ENCODE measurements around the gene GATA1.
A peak's percentile ranks its signal among the peaks of the same experiment; 100 is the strongest.

GATA1 gene

GRCh38 chrX:48834383-48834709, 48.0 kb downstream of the GATA1 start:
- H3K4me1 Mint-ChIP-seq, result peaks cover 16% of the 10 kb centered on the region
- no peaks in the 10 kb centered on the region for H3K36me3 Mint-ChIP-seq (ENCODE audit: low read depth)
- ATAC-seq, result no peak

GRCh38 chrX:48835524-48836329, 49.3 kb downstream of the GATA1 start, which contains the start of gene PCSK1N:
Gene PCSK1N, minus strand, starts transcription at chrX:48835610. Its CDS starts 78 bp downstream, at chrX:48835532.
- peak; percentile 41 for DNase-seq
- peaks cover 16% of the 10 kb centered on the region for H3K4me1 Mint-ChIP-seq
- no peaks in the 10 kb centered on the region for H3K36me3 Mint-ChIP-seq (ENCODE audit: low read depth)
- no peaks in the 10 kb centered on the region for H3K9me3 Mint-ChIP-seq
- peak; percentile 73 for ATAC-seq
- H3K4me3 Mint-ChIP-seq, result peak within 1 kb of the TSS; percentile 87
- peaks cover 37% of the 10 kb centered on the region for H3K27me3 Mint-ChIP-seq
- H3K27ac Mint-ChIP-seq, result peak within 1 kb of the TSS; percentile 49

More at GRCh38 chrX:48834383-48834709, 48.0 kb downstream of the GATA1 start:
- no peaks in the 10 kb centered on the region for H3K9me3 Mint-ChIP-seq
- H3K4me3 Mint-ChIP-seq, result peak overlapping the region; percentile 87
- peaks cover 41% of the 10 kb centered on the region for H3K27me3 Mint-ChIP-seq
- H3K27ac Mint-ChIP-seq, result peak overlapping the region; percentile 49
- no peak for DNase-seq

- H3K4me1 Mint-ChIP-seq, result peaks cover 8% of the 10 kb centered on the region
- peaks cover 16% of the 10 kb centered on the region for H3K27me3 Mint-ChIP-seq
- DNase-seq, result no peak
- H3K4me3 Mint-ChIP-seq, result no peak overlapping the region
- ATAC-seq, result no peak
- H3K27ac Mint-ChIP-seq, result no peak overlapping the region
- no peaks in the 10 kb centered on the region for H3K36me3 Mint-ChIP-seq (ENCODE audit: low read depth)
- no peaks in the 10 kb centered on the region for H3K9me3 Mint-ChIP-seq
Observed at GRCh38 chrX:48839686-48840085, 53.3 kb downstream of the GATA1 start.

All from activated naive CD8-positive, alpha-beta T cell treated with anti-CD3 and anti-CD28 coated beads, Interleukin-2, amount 50 U/mL, for 24 hours (primary cell).